Stimulated activated CD4-positive, alpha-beta T cell treated with anti-CD3 and anti-CD28 coated beads, Interleukin-1b, Interleukin-23, amount 100 ng/mL, for 48 hours (primary cell): ENCODE results near the gene ISX.

Source experiments
- DNase-seq: peaks from one replicate; pipeline ENCODE4 v3.0.0-alpha.2; 2020

ISX gene

DNA sequence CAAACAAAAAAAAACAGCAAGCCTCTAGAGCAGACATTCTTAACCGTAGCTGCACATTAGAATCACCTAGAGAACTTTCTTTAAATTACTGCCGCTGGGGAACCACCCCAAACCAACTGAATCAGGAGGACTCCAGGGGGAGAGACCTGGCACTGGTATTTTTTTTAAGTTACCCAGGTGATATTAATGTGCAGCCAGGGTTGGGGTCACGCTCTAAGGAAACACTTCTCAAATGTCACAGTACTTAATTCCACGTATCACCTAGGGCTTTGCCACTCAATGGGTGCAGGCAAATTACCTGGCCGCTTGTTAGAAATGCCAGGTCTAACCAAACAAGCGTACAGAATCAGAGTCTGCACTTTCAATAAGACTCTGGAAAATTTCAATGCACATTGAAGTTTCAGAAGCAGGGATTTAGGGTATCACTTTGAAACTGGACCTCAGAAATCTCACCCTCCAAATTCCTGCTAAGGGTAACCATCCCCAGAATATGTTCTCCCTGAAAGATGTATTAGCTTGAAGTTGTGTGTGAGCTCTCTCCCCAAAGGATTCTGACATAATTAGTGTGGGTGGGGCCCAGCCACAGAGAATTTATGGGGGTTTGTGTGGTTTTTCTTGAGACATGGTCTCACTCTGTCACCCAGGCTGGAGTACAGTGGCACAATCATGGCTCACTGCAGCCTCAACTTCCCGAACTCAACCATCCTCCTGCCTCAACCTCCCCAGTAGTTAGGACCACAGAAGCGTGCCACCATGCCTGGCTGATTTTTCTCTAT is 12.7 kb upstream of the ISX start:
- no peak for DNase-seq

- DNase-seq = no peak
Measured at GRCh38 chr22:35054064-35054463, 11.9 kb upstream of the ISX start.

DNA sequence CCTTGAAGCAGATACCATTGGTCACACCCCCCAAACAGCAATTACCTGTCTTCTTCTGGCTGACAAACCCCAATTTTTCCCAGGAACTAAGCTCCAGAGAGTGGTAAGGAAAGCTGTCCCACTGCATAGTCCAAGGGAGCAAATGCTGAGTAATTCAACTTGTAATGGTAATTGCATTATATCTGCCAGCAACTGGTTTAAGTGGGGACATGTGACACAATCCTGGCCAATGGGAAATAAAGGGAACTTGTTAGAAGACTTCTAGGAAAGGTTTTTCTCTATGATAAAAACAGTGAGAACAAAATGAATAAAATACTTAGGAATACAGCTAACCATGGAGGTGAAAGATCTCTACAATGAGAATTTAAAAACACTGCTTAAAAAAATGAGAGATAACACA is 9.5 kb upstream of the ISX start:
- DNase-seq = no peak

- DNase-seq = no peak
Measured at GRCh38 chr22:35057155-35057554, 8.8 kb upstream of the ISX start.

DNA sequence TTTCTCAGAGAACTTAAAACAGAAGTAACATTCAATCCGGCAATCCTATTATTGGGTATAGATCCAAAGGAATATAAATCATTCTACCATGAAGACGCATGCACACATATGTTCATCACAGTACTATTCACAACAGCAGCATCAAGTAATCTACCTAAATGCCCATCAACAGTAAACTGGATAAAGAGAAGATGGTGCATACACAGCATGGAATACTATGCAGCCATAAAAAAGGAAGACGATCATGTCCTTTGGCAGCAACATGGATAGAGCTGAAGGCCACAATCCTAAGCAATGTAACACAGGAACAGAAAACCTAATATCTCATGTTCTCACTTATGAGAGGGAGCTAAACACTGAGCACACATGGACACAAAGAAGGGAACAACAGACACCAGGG is 6.3 kb upstream of the ISX start:
- DNase-seq = no peak

DNA sequence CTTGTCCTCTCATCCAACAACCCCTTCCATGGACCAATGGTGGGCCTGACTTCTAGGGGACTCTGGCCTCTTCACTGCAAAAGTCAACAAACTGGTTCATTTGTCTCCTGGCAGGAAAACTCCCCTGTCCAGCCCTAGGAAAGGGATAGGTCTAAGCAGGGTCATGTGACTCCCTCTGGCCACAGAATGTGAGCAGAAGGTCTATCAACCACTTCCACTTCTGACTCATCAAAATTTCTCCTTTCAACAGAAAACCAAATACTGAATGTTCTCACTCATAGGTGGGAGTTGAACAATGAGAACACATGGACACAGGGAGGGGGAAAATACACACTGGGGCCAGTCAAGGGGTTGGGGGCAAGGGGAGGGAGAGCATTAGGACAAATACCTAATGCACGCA is 1.3 kb upstream of the ISX start:
- DNase-seq = no peak

- no peak for DNase-seq
Measured at GRCh38 chr22:35065183-35065582, 775 bp upstream of the ISX start.

DNA sequence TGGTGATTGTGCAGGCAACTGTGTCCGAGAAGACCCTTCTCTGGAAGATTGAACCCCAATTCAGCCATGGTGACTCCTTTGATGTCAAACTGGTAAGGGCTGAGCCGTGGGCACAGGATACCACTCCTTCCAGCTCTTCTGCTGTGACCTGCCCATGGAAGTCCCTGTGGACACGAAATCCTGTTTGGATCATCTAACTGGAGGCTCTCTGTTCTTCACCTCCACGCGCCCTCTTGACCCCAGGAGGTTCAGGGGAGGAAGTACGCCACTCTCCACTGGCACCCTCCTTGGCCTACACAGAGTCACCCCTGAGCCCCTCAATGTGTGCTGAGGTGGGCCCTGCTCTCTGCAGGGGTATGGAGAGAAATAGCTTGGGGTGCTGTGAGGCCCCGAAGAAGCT is 810 bp downstream of the ISX start:
- no peak for DNase-seq

DNA sequence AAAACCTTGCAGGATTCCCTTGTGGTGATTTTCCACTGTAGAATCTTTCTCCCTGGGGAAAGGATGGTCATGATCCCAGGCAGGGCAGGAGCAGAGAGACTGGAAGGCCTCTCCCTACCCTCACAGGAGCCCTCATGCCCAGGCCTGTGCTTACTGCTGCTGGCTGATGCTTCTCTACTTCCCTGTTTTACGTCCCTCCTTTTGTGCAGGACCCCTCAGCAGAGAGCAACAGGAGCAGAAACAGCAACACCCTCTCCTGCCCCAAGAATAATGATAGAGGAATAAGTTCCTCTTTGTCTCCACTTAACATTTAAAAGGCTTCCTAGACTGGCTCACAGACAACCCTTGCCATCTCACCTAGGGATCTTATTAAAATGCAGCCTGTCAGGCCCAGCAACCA is 3.6 kb downstream of the ISX start:
- no peak for DNase-seq

DNA sequence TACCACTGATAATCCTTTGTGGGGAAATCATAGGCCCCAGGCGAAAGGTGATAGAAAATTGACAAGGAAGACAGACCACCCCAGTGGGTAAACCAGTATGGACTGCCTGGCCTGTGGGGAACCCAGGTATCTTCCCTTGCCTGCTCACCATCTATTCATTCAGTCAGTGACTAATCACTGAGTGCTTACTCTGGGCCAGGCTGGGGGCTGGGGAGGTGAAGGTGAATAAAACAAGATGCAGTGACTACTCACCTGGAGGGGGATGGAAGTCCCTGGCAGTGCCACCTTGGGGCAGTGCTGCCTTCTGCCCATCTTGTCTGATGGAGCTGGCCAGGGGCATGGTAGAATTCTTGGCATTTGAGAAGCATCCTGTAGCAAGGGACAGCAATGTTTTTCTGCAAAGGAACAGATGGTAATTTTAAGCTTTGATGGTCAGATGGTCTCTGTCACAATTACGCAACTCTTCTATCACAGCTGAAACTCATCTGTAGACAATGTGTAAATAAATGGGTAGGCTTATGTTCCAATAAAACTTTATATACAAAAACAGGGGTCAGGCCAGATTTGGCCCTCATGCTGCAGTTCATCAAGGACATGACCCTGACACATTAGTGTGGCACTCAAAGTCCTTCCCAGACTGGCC is 4.6 kb downstream of the ISX start:
- DNase-seq = no peak

DNA sequence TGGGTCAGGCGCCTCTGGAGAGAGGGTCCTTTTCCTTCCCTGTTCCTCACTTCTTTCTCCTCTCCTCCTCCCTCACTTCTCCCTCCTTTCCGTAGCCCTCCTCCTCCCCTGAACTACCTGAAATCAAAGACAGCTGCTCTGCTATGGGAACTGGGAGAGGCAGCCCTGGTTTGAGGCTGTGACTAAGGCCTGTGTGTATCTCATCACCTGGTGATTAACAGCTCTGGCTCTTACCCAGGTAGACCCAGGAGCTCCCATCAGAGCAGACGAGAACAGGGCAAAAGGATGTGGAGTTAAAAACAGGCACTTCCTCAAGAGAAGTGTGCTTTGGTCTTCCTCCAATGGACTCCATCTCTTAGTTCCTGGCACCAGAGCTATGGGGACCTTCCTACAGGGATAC is 5.8 kb downstream of the ISX start:
- DNase-seq = no peak

- no peak for DNase-seq
Measured at GRCh38 chr22:35072925-35073324, 7.0 kb downstream of the ISX start.

- DNase-seq = no peak
Measured at GRCh38 chr22:35074583-35074982, 8.6 kb downstream of the ISX start.

DNA sequence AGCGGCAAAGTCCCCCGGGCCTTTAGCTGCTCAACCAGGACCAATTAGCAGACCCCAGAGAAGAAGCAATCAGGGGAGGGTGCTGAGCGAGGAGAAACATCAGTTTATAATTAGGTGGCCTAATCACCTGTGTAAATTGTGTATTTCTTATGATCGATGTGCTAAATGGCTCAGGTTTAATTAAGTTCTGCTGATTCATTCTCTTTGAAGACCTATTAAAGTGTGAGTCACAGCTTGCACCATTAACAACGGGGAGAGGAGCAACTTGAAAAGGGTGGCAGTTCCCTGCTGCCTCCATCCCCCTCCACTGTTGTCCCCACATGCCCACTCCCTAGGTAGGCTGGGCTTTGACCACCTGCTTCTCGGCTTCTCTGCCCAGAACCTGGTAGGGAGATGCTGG is 10.7 kb downstream of the ISX start:
- DNase-seq = no peak

DNA sequence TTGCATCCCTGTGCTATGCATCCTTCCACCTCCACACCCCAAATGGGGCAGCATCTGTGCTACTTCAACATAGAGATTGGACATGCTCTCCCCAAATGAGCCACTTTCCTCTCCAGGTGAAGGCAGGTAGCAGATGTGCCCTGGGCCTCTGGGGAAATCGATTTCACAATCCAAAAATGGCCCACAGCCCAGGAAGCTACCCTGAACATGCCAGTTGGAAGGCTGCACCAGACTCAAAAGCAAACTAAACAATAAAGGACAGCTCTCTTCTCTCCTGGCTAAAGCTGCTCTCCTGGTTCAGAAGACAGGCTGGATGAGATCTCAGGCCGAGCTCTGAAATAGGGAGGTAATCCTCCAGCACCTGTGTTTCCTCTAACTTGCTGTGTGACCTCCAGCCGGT is 19.7 kb downstream of the ISX start:
- no peak for DNase-seq

GRCh38 chr22:35089139-35089538 is 23.2 kb downstream of the ISX start:
- DNase-seq = no peak

GRCh38 chr22:35092406-35092805 is 26.4 kb downstream of the ISX start:
- DNase-seq = no peak

GRCh38 chr22:35098921-35099320 is 33.0 kb downstream of the ISX start:
- no peak for DNase-seq

- no peak for DNase-seq
Measured at GRCh38 chr22:35099883-35100282, 33.9 kb downstream of the ISX start.

GRCh38 chr22:35102663-35103062 is 36.7 kb downstream of the ISX start:
- no peak for DNase-seq

DNA sequence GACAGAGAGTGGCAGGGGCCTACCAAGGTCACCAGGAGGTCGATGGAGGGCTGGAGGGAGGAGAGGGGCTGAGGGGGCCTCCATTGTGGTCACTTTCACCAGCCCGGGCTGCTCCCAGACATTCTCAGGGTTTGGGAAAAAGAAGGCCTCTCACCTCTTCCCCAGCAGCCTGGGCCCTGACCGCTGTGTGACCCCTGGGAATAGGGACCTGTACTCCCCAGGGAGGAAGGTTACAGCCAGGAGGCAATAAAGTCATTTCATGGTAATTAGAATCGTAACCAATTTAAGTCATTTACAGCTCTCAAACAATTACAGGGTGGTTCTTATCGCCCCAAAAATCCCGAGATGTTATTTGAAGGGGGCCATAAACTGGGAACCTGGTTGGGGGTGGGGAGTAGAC is 37.8 kb downstream of the ISX start:
- DNase-seq = no peak

DNA sequence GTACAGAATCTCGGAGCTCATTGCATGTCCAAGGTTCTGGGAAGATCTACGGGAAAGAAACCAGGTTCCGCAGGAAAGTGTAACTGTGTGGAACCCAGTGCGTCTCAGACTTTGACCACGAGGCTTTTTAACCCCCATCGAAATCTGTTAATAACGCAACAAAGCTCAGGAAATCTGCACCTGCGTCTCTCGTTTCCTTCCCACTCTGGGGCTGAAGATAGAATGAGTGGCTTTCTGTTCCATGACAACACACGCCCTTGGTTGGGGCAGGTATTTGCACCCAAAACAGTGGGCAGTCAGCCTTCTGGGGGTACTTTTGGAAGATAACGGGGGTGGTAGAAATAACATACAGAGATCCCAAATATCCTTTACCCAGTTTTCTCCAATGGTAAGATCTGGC is 38.5 kb downstream of the ISX start:
- DNase-seq = no peak

GRCh38 chr22:35109616-35110015 is 43.7 kb downstream of the ISX start:
- no peak for DNase-seq

DNA sequence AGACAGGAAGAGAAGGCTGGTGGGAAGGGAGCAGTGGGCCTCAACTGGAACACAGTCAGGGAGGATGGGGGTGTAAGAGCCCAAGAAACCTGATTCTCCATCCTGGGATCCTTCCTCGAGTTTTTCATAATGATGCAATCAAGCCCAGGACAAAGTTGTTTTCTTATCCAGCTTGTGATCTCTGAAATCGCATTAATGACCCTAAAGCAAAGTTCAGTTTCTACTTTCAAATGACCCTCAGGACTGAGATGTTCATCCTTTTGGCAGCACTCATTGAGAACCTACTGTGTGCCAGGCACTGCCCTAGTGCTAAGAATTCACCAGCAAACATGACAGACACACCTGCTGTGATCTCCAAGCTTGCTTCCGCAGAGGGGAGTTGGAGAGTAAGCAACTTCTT is 45.3 kb downstream of the ISX start:
- DNase-seq = no peak

- DNase-seq = no peak
Measured at GRCh38 chr22:35113341-35113740, 47.4 kb downstream of the ISX start.
